ENCODE results near the gene GPR62. TPM values are rescaled to one million over a fixed set of nuclear protein-coding genes. Genes with fewer than 3 reads are reported as not detected.

GPR62 gene
- total and polyA plus RNA-seq, 2 of the 8 experiments (the other 6 are each of a cell fraction or from before 2014, with no cell fraction given) = 0.22 to 0.29 TPM

DNA sequence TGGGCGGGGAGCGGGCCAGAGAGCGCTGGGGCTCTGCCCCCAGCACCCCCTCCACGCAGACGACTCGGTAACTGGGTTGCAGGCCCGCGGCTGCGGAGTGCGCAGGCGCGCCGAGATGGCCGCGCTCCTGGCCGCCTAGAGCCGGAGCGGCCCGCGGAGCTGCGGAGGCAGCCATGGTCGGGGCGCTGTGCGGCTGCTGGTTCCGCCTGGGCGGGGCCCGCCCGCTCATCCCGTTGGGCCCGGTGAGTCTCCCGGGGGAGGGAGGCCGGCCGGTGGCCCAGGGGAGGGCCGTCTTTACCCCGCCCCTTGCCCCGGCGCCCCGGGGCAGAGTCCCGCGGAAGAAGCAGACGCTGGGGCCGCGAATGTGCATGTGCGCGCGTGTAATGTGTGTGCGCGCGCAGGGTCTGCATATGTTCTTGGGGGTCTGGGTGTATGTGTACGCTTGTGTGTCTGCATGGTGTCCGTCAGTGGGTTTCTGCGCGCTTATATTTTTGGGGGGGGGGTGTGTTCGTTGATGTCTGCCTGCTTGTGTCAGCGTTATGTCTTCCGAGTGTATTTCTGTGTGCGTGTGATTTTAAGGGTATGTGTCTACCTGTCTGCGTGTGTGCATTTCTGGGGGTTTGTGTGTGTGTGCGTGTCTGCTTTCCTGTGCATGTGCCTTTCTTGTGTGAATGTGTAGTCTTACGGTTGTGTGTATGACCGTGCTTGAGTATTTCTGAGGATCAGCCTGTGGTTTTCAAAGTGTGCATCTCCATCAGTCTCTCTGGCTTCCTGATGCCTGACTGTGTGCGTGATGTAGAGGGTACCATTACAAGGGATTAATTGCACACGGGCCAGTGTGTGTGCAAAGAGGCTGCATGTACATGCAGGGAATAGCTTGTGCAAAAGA is 20.0 kb downstream of the GPR62 start, which contains the start of gene ABHD14A:
Gene ABHD14A (plus strand): TSS at position 102 of the 889 bp plus-strand sequence. CDS start 72 bp downstream, at position 174.
- DNase-seq (ENCODE audit: low read depth in 1 of 2, low spot score in 2 of 2) (peak in 1 of 2 experiments; percentile 82), FAIRE-seq (no peak)
- Histone ChIP-seq H3K14ac (ENCODE audit: insufficient read length) (no peak within 1 kb of the TSS), H2BK20ac (ENCODE audit: low read length) (peak within 1 kb of the TSS; percentile 86; the same call in 1 of the 2 replicates), H3K4me1 (replicated peaks in 1 of 4; ENCODE audit: control insufficient read depth in 3 of 4, insufficient read depth in 4 of 4, low read length in 3 of 4) (peaks cover 6 to 21% (median 15%) of the 10 kb centered on the region in 4 experiments), H3K79me2 (ENCODE audit: control insufficient read depth in 1 of 2, insufficient read depth in 2 of 2, low read length in 2 of 2) (no peaks in the 10 kb centered on the region), H3K18ac (ENCODE audit: extremely low read depth, low read length) (peak within 1 kb of the TSS; percentile 68), H3K79me1 (ENCODE audit: low read depth, low read length) (0 out of 2 replicates have a peak, but pooled peaks cover 2% of the 10 kb centered on the region), H4K8ac (ENCODE audit: extremely low read depth, insufficient read depth, low read length) (peak within 1 kb of the TSS; percentile 68; the same call in 1 of the 2 replicates), H2BK5ac (ENCODE audit: low read depth, low read length) (no peak within 1 kb of the TSS), H4K5ac (ENCODE audit: insufficient read length, low read depth, low read length) (peak within 1 kb of the TSS; percentile 31), H3K9me3 (ENCODE audit: insufficient read depth in 2 of 2, low read depth in 1 of 2, low read length in 1 of 2) (no peaks in the 10 kb centered on the region; a peak in 1 of 4 replicates), H2AK5ac (ENCODE audit: low read depth, low read length) (0 out of 2 replicates have a peak within 1 kb of the TSS, but pooled peaks have one; percentile 70), H3K27ac (ENCODE audit: low read depth, low read length) (no peak within 1 kb of the TSS), H2BK120ac (replicated peaks; ENCODE audit: low read depth, low read length) (peak within 1 kb of the TSS; percentile 91), H3K4me3 (ENCODE audit: extremely low read depth in 1 of 4, insufficient read depth in 2 of 4, low read depth in 3 of 4, low read length in 4 of 4) (peak within 1 kb of the TSS; percentile 34 to 64 (median 48)), H3K4ac (replicated peaks; ENCODE audit: insufficient read length, low read depth, low read length) (peak within 1 kb of the TSS; percentile 88), H3K27me3 (replicated peaks in 1 of 4; ENCODE audit: control insufficient read depth in 3 of 4, extremely low read depth in 1 of 4, insufficient read depth in 3 of 4, low read length in 3 of 4) (peaks cover 2 to 32% (median 24%) of the 10 kb centered on the region in 4 experiments; a peak in 6 of 7 replicates), H3K56ac (replicated peaks; ENCODE audit: insufficient read length, low read depth, low read length) (peak within 1 kb of the TSS; percentile 12), H2AFZ (ENCODE audit: low read length) (peak within 1 kb of the TSS; percentile 26), H4K91ac (replicated peaks; ENCODE audit: insufficient read length, low read length) (peak within 1 kb of the TSS; percentile 85), H4K20me1 (replicated peaks in 1 of 2; ENCODE audit: control insufficient read depth in 1 of 2, insufficient read depth in 2 of 2, low read length in 2 of 2) (peaks cover 0 to 4% of the 10 kb centered on the region in 2 experiments), H2BK15ac (ENCODE audit: low read length) (peak within 1 kb of the TSS; percentile 97; the same call in 1 of the 2 replicates), H3K9ac (replicated peaks in 1 of 4; ENCODE audit: extremely low read depth in 1 of 4, low read depth in 3 of 4, low read length in 3 of 4) (peak within 1 kb of the TSS in 1 of 4 experiments; percentile 43; a peak in 1 of 7 replicates), H2BK12ac (ENCODE audit: low read depth, low read length) (peak within 1 kb of the TSS; percentile 82; the same call in 1 of the 2 replicates), H3K4me2 (ENCODE audit: insufficient read depth in 1 of 2, low read depth in 2 of 2, low read length in 2 of 2) (peak within 1 kb of the TSS; percentile 83), H3K23ac (ENCODE audit: insufficient read length) (peak within 1 kb of the TSS; percentile 56), H3K23me2 (ENCODE audit: low read depth, low read length) (peaks cover 10% of the 10 kb centered on the region), H3K36me3 (ENCODE audit: control insufficient read depth in 2 of 4, insufficient read depth in 4 of 4, low read length in 3 of 4) (no peaks in the 10 kb centered on the region)
- ChIA-PET POLR2A (ENCODE audit: partially characterized antibody) (interaction anchor here (1.7 to 29.3 kb wide), 3 partner anchors 4 to 32 kb away, joined by 5 to 923 read pairs (median 923); partner anchors contain the start of genes ABHD14A, ABHD14B, ACY1 and PCBP4), CTCF (ENCODE audit: partially characterized antibody) (interaction anchor here (1.0 to 6.7 kb wide), 8 partner anchors 11 to 117 kb away, joined by 5 to 64 read pairs (median 16); partner anchors contain the start of genes GPR62, PARP3 and RRP9)
- 13% methylated on average over 28 of the region's 63 CpGs; no CpG with 5 or more reads in 1 of the 2 experiments for WGBS, 2 experiments (ENCODE audit: extremely low coverage in 1 of 2, insufficient coverage in 1 of 2, insufficient read length in 1 of 2, insufficient replicate concordance in 2 of 2, low coverage in 1 of 2, low lambda C conversion rate in 2 of 2, missing lambda C conversion rate in 1 of 2)
- no peak for TF ChIP-seq CEBPB (IDR thresholded peaks at IDR 0.05; ENCODE audit: low read depth, low read length)
- no peak for TF ChIP-seq CTBP2 (IDR thresholded peaks at IDR 0.05; ENCODE audit: borderline replicate concordance, insufficient read depth, insufficient read length, low read length)
- TF ChIP-seq POLR2A (IDR thresholded peaks at IDR 0.05; ENCODE audit: control extremely low read depth in 1 of 2, low read depth in 2 of 2, low read length in 2 of 2) = peak in 1 of 2 experiments; percentile 49; a peak in 1 of 3 replicates
- TF ChIP-seq KDM5A (IDR thresholded peaks at IDR 0.05; ENCODE audit: low read length) = no peak
- TF ChIP-seq SUZ12 (IDR thresholded peaks at IDR 0.05; ENCODE audit: low read length) = peak; percentile 36
- TF ChIP-seq JUND (IDR thresholded peaks at IDR 0.05; ENCODE audit: low read length) = no peak
- peak; percentile 57; the same call in 1 of the 2 replicates for TF ChIP-seq KDM1A (IDR thresholded peaks at IDR 0.05; ENCODE audit: borderline replicate concordance, low read length)
- TF ChIP-seq POU5F1 (IDR thresholded peaks at IDR 0.05; ENCODE audit: low read depth, low read length) = no peak
- no peak for TF ChIP-seq RXRA (IDR thresholded peaks at IDR 0.05; ENCODE audit: insufficient read depth, low read depth, low read length)
- TF ChIP-seq EZH2 (IDR thresholded peaks at IDR 0.05; ENCODE audit: low read depth, low read length, severe bottlenecking) = peak; percentile 42

All from H1 (cell line).